ENCODE measurements around the gene VIPR2.
A peak's percentile ranks its signal among the peaks of the same experiment; 100 is the strongest.
"Not testable (repeated sequence)": the region's sequence is repeated elsewhere in the genome, so short reads cannot be mapped to it uniquely, and the experiment has no call there.

Gene VIPR2

GRCh38 chr7:159138508-159138907 lies 6.2 kb downstream of the VIPR2 start:
- DNase-seq = no peak

- no peak for DNase-seq
Observed at GRCh38 chr7:159137906-159138305, 6.8 kb downstream of the VIPR2 start.

- no peak for DNase-seq
Observed at GRCh38 chr7:159136846-159137245, 7.8 kb downstream of the VIPR2 start.

GRCh38 chr7:159136442-159136841 lies 8.2 kb downstream of the VIPR2 start:
- DNase-seq = no peak

- peak; percentile 5 for DNase-seq
Observed at GRCh38 chr7:159136013-159136412, 8.7 kb downstream of the VIPR2 start.

GRCh38 chr7:159132670-159133443 lies 11.8 kb downstream of the VIPR2 start:
- DNase-seq = not testable (repeated sequence)

GRCh38 chr7:159130820-159131219 lies 13.8 kb downstream of the VIPR2 start:
- no peak for DNase-seq

- no peak for DNase-seq
Observed at GRCh38 chr7:159130199-159130775, 14.4 kb downstream of the VIPR2 start.

GRCh38 chr7:159128767-159129166 lies 15.9 kb downstream of the VIPR2 start:
- DNase-seq = no peak

GRCh38 chr7:159127691-159128642 lies 16.7 kb downstream of the VIPR2 start:
- DNase-seq = no peak

GRCh38 chr7:159126311-159127260 lies 18.1 kb downstream of the VIPR2 start:
- DNase-seq = no peak

- no peak for DNase-seq
Observed at GRCh38 chr7:159125955-159126270, 18.8 kb downstream of the VIPR2 start.

GRCh38 chr7:159125104-159125954 lies 19.3 kb downstream of the VIPR2 start:
- DNase-seq = no peak

GRCh38 chr7:159123793-159124192 lies 20.9 kb downstream of the VIPR2 start:
- not testable (repeated sequence) for DNase-seq

- not testable (repeated sequence) for DNase-seq
Observed at GRCh38 chr7:159123294-159123693, 21.4 kb downstream of the VIPR2 start.

GRCh38 chr7:159122276-159122675 lies 22.4 kb downstream of the VIPR2 start:
- no peak for DNase-seq

GRCh38 chr7:159121476-159121875 lies 23.2 kb downstream of the VIPR2 start:
- DNase-seq = no peak

GRCh38 chr7:159121068-159121467 lies 23.6 kb downstream of the VIPR2 start:
- DNase-seq = no peak

GRCh38 chr7:159120540-159120919 lies 24.1 kb downstream of the VIPR2 start:
- no peak for DNase-seq

- no peak for DNase-seq
Observed at GRCh38 chr7:159119851-159120539, 24.7 kb downstream of the VIPR2 start.
